GM12878 (cell line): ENCODE results near the gene SH3GL3. TPM values are rescaled to one million over a fixed set of nuclear protein-coding genes. Genes with fewer than 3 reads are reported as not detected.

ENCODE experiments used
- ATAC-seq: fragments of 200-7000 bp; cut with Tn5 transposase; 3 replicates; pipeline ENCODE4 v1.9.1; 2020; ENCODE audit warnings: mild to moderate bottlenecking, moderate library complexity
- BruUV-seq: library from RNA; stranded (reverse); fragments of 400-500 nt; replicated peaks from 2 replicates; lab custom pipeline; 2021; lab: Mats Ljungman, UMichigan
- CTCF ChIA-PET: fragments of 300-600 bp; sonication (Branson Sonifier 250); formaldehyde crosslinking; extraction: SDS; loops from one replicate; lab custom pipeline; 2021; ENCODE audit warnings: inconsistent platforms; lab: Yijun Ruan, JAX
- POLR2A ChIA-PET: fragments of 350-600 bp; formaldehyde crosslinking; extraction: SDS; loops from one replicate; lab custom pipeline; 2021; ENCODE audit warnings: inconsistent platforms; lab: Charles Lee
- RAD21 ChIA-PET: fragments of 300-600 bp; sonication (Branson Sonifier 250); formaldehyde crosslinking; loops from one replicate; lab custom pipeline; 2023; ENCODE audit warnings: antibody characterized with exemption; ENCODE audit not compliant: unreplicated experiment; lab: Charles Lee
- SMC1A ChIA-PET: fragments of 300-600 bp; sonication (Branson Sonifier 250); formaldehyde crosslinking; loops from one replicate; lab custom pipeline; 2023; ENCODE audit not compliant: unreplicated experiment, uncharacterized antibody; lab: Charles Lee
- DNase-seq: peaks from one replicate; pipeline ENCODE4 v3.0.0-alpha.2; 2011; ENCODE audit warnings: low read depth, low spot score
- FAIRE-seq: peaks from 3 replicates; lab custom pipeline; 2011; peaks lifted over from hg19 to GRCh38; lab: Jason Lieb, UNC
- H2AFZ ChIP-seq: 2 replicates; pipeline ENCODE4 v1.6.0; 2011; ENCODE audit warnings: low read depth, low read length, control low read depth; ENCODE audit not compliant: control insufficient read depth
- H3K27ac ChIP-seq: 2 replicates; pipeline ENCODE4 v1.5.1; 2011; ENCODE audit warnings: control low read depth; ENCODE audit not compliant: control insufficient read depth, insufficient read depth
- H3K27me3 ChIP-seq, 2 experiments: replicated peaks in 1 of 2; 2 replicates each; pipeline versions ENCODE4 v1.6.0 to v1.6.1; 2011; ENCODE audit warnings: low read length in 1 of 2; ENCODE audit not compliant: control insufficient read depth in 2 of 2, insufficient read depth in 2 of 2
- H3K36me3 ChIP-seq, 2 experiments: 2 replicates each; pipeline ENCODE4 v1.5.1; 2011; ENCODE audit warnings: low read length in 1 of 2; ENCODE audit not compliant: control insufficient read depth in 2 of 2, insufficient read depth in 2 of 2
- H3K4me1 ChIP-seq: 2 replicates; pipeline ENCODE4 v1.6.1; 2011; ENCODE audit warnings: mild to moderate bottlenecking, low read length, moderate library complexity, mixed read lengths; ENCODE audit not compliant: control insufficient read depth, insufficient read depth
- H3K4me2 ChIP-seq: 2 replicates; pipeline ENCODE4 v1.6.0; 2011; ENCODE audit warnings: control low read depth; ENCODE audit not compliant: control insufficient read depth, insufficient read depth
- H3K4me3 ChIP-seq: fragments of 200-600 bp; sonication (generic); 2 replicates; pipeline ENCODE4 v1.5.1; 2016
- H3K79me2 ChIP-seq: 2 replicates; pipeline ENCODE4 v1.6.0; 2011; ENCODE audit warnings: low read length; ENCODE audit not compliant: control insufficient read depth, insufficient read depth
- H3K9ac ChIP-seq: 2 replicates; pipeline ENCODE4 v1.8.0; 2011; ENCODE audit warnings: low read length, control low read depth, mixed read lengths; ENCODE audit not compliant: control insufficient read depth, insufficient read depth
- H3K9me3 ChIP-seq: replicated peaks from 3 replicates; pipeline ENCODE4 v1.5.1; 2011; ENCODE audit warnings: mild to moderate bottlenecking, low read length; ENCODE audit not compliant: control insufficient read depth, insufficient read depth
- H4K20me1 ChIP-seq: 2 replicates; pipeline ENCODE4 v1.6.0; 2011; ENCODE audit not compliant: control insufficient read depth, insufficient read depth
- GABPA ChIP-seq: IDR thresholded peaks from 2 replicates; pipeline ENCODE4 v1.6.1; 2014; ENCODE audit warnings: antibody characterized with exemption, low read depth, mild to moderate bottlenecking, inconsistent platforms
- IKZF2 ChIP-seq, 2 experiments: fragments of 450-650 bp; IDR thresholded peaks; 2 replicates each; pipeline ENCODE4 v1.6.1; 2017; ENCODE audit warnings: mild to moderate bottlenecking in 2 of 2, moderate library complexity in 2 of 2
- NFXL1 ChIP-seq: fragments of 450-650 bp; IDR thresholded peaks from 2 replicates; pipeline ENCODE4 v1.6.1; 2017; ENCODE audit warnings: antibody characterized with exemption, mild to moderate bottlenecking, borderline replicate concordance
- NR2C2 ChIP-seq: IDR thresholded peaks from 2 replicates; pipeline ENCODE4 v1.6.1; 2011; ENCODE audit warnings: borderline replicate concordance, low read depth; ENCODE audit not compliant: control insufficient read depth, insufficient read length
- TAF1 ChIP-seq: IDR thresholded peaks from 2 replicates; pipeline ENCODE4 v1.6.1; 2011; ENCODE audit warnings: mild to moderate bottlenecking, low read depth, low read length, borderline replicate concordance
- TARDBP ChIP-seq: IDR thresholded peaks from 2 replicates; pipeline ENCODE4 v1.6.1; 2016; ENCODE audit warnings: borderline replicate concordance
- ZBTB11 ChIP-seq: fragments of 450-650 bp; formaldehyde crosslinking; IDR thresholded peaks from 2 replicates; pipeline ENCODE4 v1.5.0; 2022; ENCODE audit warnings: mild to moderate bottlenecking, missing genetic modification characterization
- WGBS: methylation state at CpG from one replicate; pipeline ENCODE4 v1.1.6; 2016; ENCODE audit warnings: low lambda C conversion rate; ENCODE audit not compliant: insufficient replicate concordance, insufficient coverage; ENCODE audit errors: missing lambda C conversion rate; 5-methylcytosine and 5-hydroxymethylcytosine counted together
- in situ Hi-C: fragments of 300-500 bp; cut with MboI; formaldehyde crosslinking; loops from 9 replicates; pipeline ENCODE4 v1.14.3; 2018; ENCODE audit warnings: mixed read lengths
- intact Hi-C: fragments of 100-400 bp; cut with micrococcal nuclease; formaldehyde crosslinking; loops from one replicate; pipeline ENCODE4 v1.14.2; 2022; ENCODE audit not compliant: unreplicated experiment
- polyA plus RNA-seq, 11 experiments: library from polyadenylated mRNA; depleted of rRNA in 4 of 11; unstranded in 6 of 11; stranded (reverse) in 5 of 11; fragments of >200 nt; fragmentation: Nextera tagmentation in 4 of 11; fragmentation: Illumina TruSeq in 1 of 11; extraction: Ambion mirVana in 4 of 11; extraction: Trizol in 1 of 11; gene quantifications; 1 replicate in 1 of 11; 2 replicates in 10 of 11; pipeline versions ENCODE4 v1.2.1 to v1.2.3, GENCODE V29; 2011 to 2016; ENCODE audit warnings: inconsistent platforms in 2 of 11, missing spikeins in 2 of 11, low read depth in 1 of 11
- total RNA-seq, 4 experiments: library from RNA; depleted of rRNA in 3 of 4; stranded (reverse); fragments of >200 nt in 3 of 4; fragmentation: Illumina TruSeq in 1 of 4; extraction: Trizol in 1 of 4; gene quantifications; 2 replicates each; pipeline versions ENCODE4 v1.2.1 to v1.2.3, GENCODE V29; 2013 to 2021
- TF ChIP-seq, protein P1 (sequence below): IDR thresholded peaks from 2 replicates; pipeline ENCODE4 v1.6.1; 2012; ENCODE audit warnings: low read length, inconsistent platforms
- TF ChIP-seq, protein P2 (sequence below): IDR thresholded peaks from 2 replicates; pipeline ENCODE4 v1.6.1; 2012; ENCODE audit warnings: low read depth, low read length, improper control_type of control experiment
- TF ChIP-seq, protein P3 (sequence below): fragments of 450-650 bp; IDR thresholded peaks from 2 replicates; pipeline ENCODE4 v1.6.1; 2018; ENCODE audit warnings: borderline replicate concordance, mild to moderate bottlenecking; ENCODE audit not compliant: partially characterized antibody

SH3GL3 gene
- total and polyA plus RNA-seq, 10 of the 15 experiments (the other 5 are each of a cell fraction or from before 2014, with no cell fraction given): not detected

GRCh38 chr15:83659417-83659812, 212.3 kb downstream of the SH3GL3 start:
- H3K4me2 ChIP-seq: no peak overlapping the region
- H3K79me2 ChIP-seq: no peaks in the 10 kb centered on the region
- intact Hi-C loops (no loop called here), in situ Hi-C loops (no loop called here)
- H4K20me1 ChIP-seq: no peaks in the 10 kb centered on the region
- H2AFZ ChIP-seq: no peak overlapping the region
- ChIA-PET CTCF (no interaction called here), RAD21 (no interaction called here), POLR2A (no interaction called here), SMC1A (interaction anchor here (1.2 to 1.4 kb wide), 2 partner anchors 315 to 375 kb away, joined by 4 read pairs; no protein-coding TSS in a partner anchor)
- no peaks in the 10 kb centered on the region for H3K4me1 ChIP-seq
- BruUV-seq: no TSS peak
- ATAC-seq: no peak
- no peak for DNase-seq
- H3K9me3 ChIP-seq: no peaks in the 10 kb centered on the region; the same call in 1 of the 3 replicates
- no peak overlapping the region for H3K9ac ChIP-seq
- no peaks in the 10 kb centered on the region for H3K36me3 ChIP-seq
- H3K4me3 ChIP-seq: no peak overlapping the region
- WGBS: 0% methylated on average over 1 of the region's 1 CpG
- H3K27me3 ChIP-seq: peaks cover 3 to 7% of the 10 kb centered on the region in 2 experiments; a peak in 3 of 4 replicates
- FAIRE-seq: no peak
- H3K27ac ChIP-seq: no peak overlapping the region
- no peak for TF ChIP-seq TAF1
- no peak for TF ChIP-seq GABPA
- no peak for TF ChIP-seq NFXL1
- TF ChIP-seq, protein P1, sequence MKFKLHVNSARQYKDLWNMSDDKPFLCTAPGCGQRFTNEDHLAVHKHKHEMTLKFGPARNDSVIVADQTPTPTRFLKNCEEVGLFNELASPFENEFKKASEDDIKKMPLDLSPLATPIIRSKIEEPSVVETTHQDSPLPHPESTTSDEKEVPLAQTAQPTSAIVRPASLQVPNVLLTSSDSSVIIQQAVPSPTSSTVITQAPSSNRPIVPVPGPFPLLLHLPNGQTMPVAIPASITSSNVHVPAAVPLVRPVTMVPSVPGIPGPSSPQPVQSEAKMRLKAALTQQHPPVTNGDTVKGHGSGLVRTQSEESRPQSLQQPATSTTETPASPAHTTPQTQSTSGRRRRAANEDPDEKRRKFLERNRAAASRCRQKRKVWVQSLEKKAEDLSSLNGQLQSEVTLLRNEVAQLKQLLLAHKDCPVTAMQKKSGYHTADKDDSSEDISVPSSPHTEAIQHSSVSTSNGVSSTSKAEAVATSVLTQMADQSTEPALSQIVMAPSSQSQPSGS: no peak
- TF ChIP-seq IKZF2 (IDR thresholded peaks at IDR 0.05): no peak
- TF ChIP-seq, protein P2, sequence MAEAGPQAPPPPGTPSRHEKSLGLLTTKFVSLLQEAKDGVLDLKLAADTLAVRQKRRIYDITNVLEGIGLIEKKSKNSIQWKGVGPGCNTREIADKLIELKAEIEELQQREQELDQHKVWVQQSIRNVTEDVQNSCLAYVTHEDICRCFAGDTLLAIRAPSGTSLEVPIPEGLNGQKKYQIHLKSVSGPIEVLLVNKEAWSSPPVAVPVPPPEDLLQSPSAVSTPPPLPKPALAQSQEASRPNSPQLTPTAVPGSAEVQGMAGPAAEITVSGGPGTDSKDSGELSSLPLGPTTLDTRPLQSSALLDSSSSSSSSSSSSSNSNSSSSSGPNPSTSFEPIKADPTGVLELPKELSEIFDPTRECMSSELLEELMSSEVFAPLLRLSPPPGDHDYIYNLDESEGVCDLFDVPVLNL: no peak
- TF ChIP-seq, protein P3, sequence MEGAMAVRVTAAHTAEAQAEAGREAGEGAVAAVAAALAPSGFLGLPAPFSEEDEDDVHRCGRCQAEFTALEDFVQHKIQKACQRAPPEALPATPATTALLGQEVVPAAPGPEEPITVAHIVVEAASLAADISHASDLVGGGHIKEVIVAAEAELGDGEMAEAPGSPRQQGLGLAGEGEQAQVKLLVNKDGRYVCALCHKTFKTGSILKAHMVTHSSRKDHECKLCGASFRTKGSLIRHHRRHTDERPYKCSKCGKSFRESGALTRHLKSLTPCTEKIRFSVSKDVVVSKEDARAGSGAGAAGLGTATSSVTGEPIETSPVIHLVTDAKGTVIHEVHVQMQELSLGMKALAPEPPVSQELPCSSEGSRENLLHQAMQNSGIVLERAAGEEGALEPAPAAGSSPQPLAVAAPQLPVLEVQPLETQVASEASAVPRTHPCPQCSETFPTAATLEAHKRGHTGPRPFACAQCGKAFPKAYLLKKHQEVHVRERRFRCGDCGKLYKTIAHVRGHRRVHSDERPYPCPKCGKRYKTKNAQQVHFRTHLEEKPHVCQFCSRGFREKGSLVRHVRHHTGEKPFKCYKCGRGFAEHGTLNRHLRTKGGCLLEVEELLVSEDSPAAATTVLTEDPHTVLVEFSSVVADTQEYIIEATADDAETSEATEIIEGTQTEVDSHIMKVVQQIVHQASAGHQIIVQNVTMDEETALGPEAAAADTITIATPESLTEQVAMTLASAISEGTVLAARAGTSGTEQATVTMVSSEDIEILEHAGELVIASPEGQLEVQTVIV: no peak
- TF ChIP-seq ZBTB11 (CRISPR knock-in tag): no peak
- no peak for TF ChIP-seq TARDBP
- TF ChIP-seq NR2C2: no peak
